A673 (cell line): ENCODE results near the gene MEN1. TPM values are rescaled to one million over a fixed set of nuclear protein-coding genes. Genes with fewer than 3 reads are reported as not detected.

Experiments
- BruUV-seq: library from RNA; stranded (reverse); fragments of 400-500 nt; replicated peaks from 2 replicates; lab custom pipeline; 2021; lab: Mats Ljungman, UMichigan
- CTCF ChIA-PET: fragments of 300-600 bp; sonication (Branson Sonifier 250); formaldehyde crosslinking; loops from one replicate; lab custom pipeline; 2022; ENCODE audit warnings: antibody characterized with exemption; lab: Charles Lee
- POLR2A ChIA-PET: fragments of 300-600 bp; sonication (Branson Sonifier 250); formaldehyde crosslinking; loops from one replicate; lab custom pipeline; 2022; ENCODE audit warnings: antibody characterized with exemption; ENCODE audit not compliant: low non-redundant PET; lab: Charles Lee
- DNase-seq: peaks from one replicate; pipeline ENCODE4 v3.0.0-alpha.2; 2015; ENCODE audit warnings: low spot score
- H3K27ac ChIP-seq: fragments of 200-600 bp; sonication (generic); 2 replicates; pipeline ENCODE4 v1.5.1; 2016; ENCODE audit warnings: mixed run types, low read depth, mild to moderate bottlenecking, mixed read lengths, antibody characterized with exemption, low read length; ENCODE audit not compliant: poor library complexity, severe bottlenecking
- H3K27me3 ChIP-seq: fragments of 200-600 bp; sonication (generic); replicated peaks from 2 replicates; pipeline ENCODE4 v1.6.1; 2017; ENCODE audit warnings: mixed run types, low read depth, mild to moderate bottlenecking, mixed read lengths, antibody characterized with exemption, low read length; ENCODE audit not compliant: insufficient read depth, poor library complexity
- H3K36me3 ChIP-seq: fragments of 200-600 bp; sonication (generic); 2 replicates; pipeline ENCODE4 v1.6.1; 2016; ENCODE audit warnings: mixed run types, mild to moderate bottlenecking, mixed read lengths, antibody characterized with exemption, low read length; ENCODE audit not compliant: insufficient read depth, poor library complexity, severe bottlenecking
- H3K4me1 ChIP-seq: fragments of 200-600 bp; sonication (generic); 2 replicates; pipeline ENCODE4 v1.6.1; 2017; ENCODE audit warnings: mixed run types, mild to moderate bottlenecking, mixed read lengths, antibody characterized with exemption, low read length; ENCODE audit not compliant: insufficient read depth, poor library complexity, severe bottlenecking
- H3K4me3 ChIP-seq: fragments of 200-600 bp; sonication (generic); 2 replicates; pipeline ENCODE4 v1.5.1; 2016; ENCODE audit warnings: low read depth, mixed run types, mild to moderate bottlenecking, mixed read lengths, low read length; ENCODE audit not compliant: poor library complexity, severe bottlenecking
- H3K9me3 ChIP-seq: fragments of 200-600 bp; sonication (generic); 2 replicates; pipeline ENCODE4 v1.6.1; 2016; ENCODE audit warnings: mixed run types, low read depth, mild to moderate bottlenecking, mixed read lengths, antibody characterized with exemption, low read length; ENCODE audit not compliant: poor library complexity, severe bottlenecking
- EZH2 ChIP-seq: fragments of 200-600 bp; sonication (generic); IDR thresholded peaks from 2 replicates; pipeline ENCODE4 v1.6.1; 2017; ENCODE audit warnings: borderline replicate concordance, low read depth, mild to moderate bottlenecking, mixed read lengths, antibody characterized with exemption, low read length; ENCODE audit not compliant: poor library complexity, severe bottlenecking
- intact Hi-C: fragments of 100-400 bp; cut with micrococcal nuclease; formaldehyde crosslinking; loops from one replicate; pipeline ENCODE4 v1.10.0; 2022; ENCODE audit not compliant: unreplicated experiment
- total RNA-seq: library from RNA; stranded (reverse); gene quantifications from 2 replicates; pipeline ENCODE4 v1.2.3, GENCODE V29; 2021
- TF ChIP-seq, protein P1 (sequence below): fragments of 300-800, 200-600 bp; sonication (generic); conservative IDR thresholded peaks from 2 replicates; pipeline ENCODE4 v1.5.1; 2017; ENCODE audit warnings: low read depth, mild to moderate bottlenecking, antibody characterized with exemption, low read length, moderate library complexity, mixed read lengths

MEN1 gene
- total RNA-seq, 1 experiment from 2014 or later, result 45.7 TPM

DNA sequence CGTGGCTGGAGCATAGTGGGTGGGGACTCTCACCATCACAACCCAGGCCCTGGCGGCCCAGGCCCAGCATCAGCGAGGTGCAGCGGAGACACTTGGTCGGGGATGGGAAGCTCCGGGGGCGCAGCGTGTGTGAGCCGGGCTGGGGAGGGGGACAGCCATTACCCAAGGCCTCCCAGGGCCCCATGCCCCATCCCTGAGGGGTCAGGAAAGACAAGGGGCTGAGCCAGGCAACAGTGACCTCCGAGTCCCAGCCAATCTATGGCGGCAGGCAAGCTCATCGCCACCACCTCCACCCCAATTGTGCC lies 22.8 kb upstream of the MEN1 start:
- intact Hi-C loops, result no loop called here
- BruUV-seq, result no TSS peak
- CTCF ChIA-PET, result no interaction called here

DNA sequence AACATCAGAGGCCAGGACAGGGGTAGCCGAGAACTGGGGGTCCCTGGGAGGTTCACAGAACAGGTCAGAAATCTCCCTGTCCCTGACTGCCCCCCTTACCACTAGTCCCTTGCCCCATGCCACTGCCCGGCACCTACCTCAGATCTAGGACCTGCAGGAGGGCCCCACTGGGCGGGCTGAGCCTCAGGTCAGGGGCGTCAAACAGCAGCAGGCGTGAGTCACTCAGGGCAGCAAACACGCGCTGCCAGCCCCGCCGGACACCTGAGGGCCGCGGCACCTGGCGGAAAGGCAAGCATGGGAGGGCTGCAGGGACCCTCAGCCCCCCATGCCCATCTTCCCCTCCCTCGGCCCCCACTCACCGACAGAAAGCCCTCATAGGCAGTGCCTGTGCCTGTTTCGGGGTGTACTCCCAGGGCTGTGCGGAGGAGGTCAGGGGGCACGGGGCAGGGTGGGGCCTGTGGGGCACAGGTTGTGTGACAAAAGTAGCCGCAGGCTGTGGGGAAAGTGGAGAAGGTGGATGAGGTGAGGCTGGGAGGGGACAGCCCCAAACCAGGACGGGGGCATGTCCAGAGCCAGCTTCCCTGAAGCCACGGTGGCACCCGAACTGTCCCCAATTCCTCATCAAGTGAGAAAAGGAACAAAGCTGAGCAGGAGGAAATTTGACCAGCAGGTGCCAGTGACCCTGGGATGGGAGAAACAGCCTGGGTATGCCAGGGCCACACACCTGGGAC lies 22.3 kb upstream of the MEN1 start:
- Histone ChIP-seq H3K36me3 (no peaks in the 10 kb centered on the region), H3K4me3 (no peak overlapping the region), H3K27ac (no peak overlapping the region), H3K4me1 (no peaks in the 10 kb centered on the region), H3K9me3 (no peaks in the 10 kb centered on the region), H3K27me3 (no peaks in the 10 kb centered on the region)
- DNase-seq, result no peak
- TF ChIP-seq, protein P1, sequence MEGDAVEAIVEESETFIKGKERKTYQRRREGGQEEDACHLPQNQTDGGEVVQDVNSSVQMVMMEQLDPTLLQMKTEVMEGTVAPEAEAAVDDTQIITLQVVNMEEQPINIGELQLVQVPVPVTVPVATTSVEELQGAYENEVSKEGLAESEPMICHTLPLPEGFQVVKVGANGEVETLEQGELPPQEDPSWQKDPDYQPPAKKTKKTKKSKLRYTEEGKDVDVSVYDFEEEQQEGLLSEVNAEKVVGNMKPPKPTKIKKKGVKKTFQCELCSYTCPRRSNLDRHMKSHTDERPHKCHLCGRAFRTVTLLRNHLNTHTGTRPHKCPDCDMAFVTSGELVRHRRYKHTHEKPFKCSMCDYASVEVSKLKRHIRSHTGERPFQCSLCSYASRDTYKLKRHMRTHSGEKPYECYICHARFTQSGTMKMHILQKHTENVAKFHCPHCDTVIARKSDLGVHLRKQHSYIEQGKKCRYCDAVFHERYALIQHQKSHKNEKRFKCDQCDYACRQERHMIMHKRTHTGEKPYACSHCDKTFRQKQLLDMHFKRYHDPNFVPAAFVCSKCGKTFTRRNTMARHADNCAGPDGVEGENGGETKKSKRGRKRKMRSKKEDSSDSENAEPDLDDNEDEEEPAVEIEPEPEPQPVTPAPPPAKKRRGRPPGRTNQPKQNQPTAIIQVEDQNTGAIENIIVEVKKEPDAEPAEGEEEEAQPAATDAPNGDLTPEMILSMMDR, result no peak
- TF ChIP-seq EZH2, result no peak
- POLR2A ChIA-PET, result no interaction called here
- intact Hi-C loops, result no loop called here
- CTCF ChIA-PET, result no interaction called here
- BruUV-seq, result no TSS peak

More for the DNA sequence above, 22.8 kb upstream of the MEN1 start:
- TF ChIP-seq, protein P1, result no peak
- no peak for TF ChIP-seq EZH2
- H3K36me3 ChIP-seq, result no peaks in the 10 kb centered on the region
- POLR2A ChIA-PET, result no interaction called here
- no peaks in the 10 kb centered on the region for H3K9me3 ChIP-seq
- no peaks in the 10 kb centered on the region for H3K27me3 ChIP-seq
- H3K4me3 ChIP-seq, result no peak overlapping the region
- no peaks in the 10 kb centered on the region for H3K4me1 ChIP-seq
- H3K27ac ChIP-seq, result no peak overlapping the region
- DNase-seq, result no peak

DNA sequence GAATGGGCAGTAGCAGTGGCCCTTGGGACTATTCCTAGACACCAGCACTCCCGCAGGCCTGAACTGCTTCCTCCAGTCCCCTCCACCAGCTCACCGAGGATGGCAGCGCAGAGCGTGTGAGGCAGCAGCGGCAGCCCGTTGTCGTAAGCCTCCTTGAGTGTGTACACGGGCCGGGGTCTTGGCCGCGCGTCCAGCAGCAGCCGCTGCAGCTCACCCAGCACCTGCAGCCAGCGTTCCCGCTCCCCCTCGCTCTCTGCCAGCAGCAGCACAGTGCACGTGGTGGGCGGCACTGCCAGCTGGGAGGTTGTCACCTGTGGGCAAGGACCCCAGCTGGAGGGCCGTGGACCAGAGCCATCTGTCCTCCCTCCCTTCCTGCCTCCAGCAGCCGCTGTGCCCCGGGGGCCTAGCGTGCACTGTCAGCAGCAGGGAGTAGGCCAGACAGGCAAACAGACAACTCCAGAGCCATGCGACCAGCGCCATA lies 21.1 kb upstream of the MEN1 start:
- H3K9me3 ChIP-seq, result no peaks in the 10 kb centered on the region

More for the DNA sequence above, 21.1 kb upstream of the MEN1 start:
- ChIA-PET POLR2A (no interaction called here), CTCF (no interaction called here)
- H3K27ac ChIP-seq, result no peak overlapping the region
- no peaks in the 10 kb centered on the region for H3K27me3 ChIP-seq
- no peak overlapping the region for H3K4me3 ChIP-seq
- DNase-seq, result no peak
- no peaks in the 10 kb centered on the region for H3K4me1 ChIP-seq
- intact Hi-C loops, result no loop called here
- H3K36me3 ChIP-seq, result no peaks in the 10 kb centered on the region
- no TSS peak for BruUV-seq
- TF ChIP-seq, protein P1, result no peak
- TF ChIP-seq EZH2, result no peak
